Subcutaneous adipose tissue (tissue), 4 donors: ENCODE data around the gene SQOR. TPM values are rescaled to one million over a fixed set of nuclear protein-coding genes. Genes with fewer than 3 reads are reported as not detected.

ENCODE experiments used
- CTCF ChIP-seq: fragments of 450-650 bp; IDR thresholded peaks from one replicate; pipeline ENCODE4 v1.5.1; 2016; ENCODE audit warnings: low read depth, mild to moderate bottlenecking, control low read depth, antibody characterized with exemption, moderate library complexity
- total RNA-seq, 4 donors: library from RNA; depleted of rRNA; stranded (reverse); fragments of >200 nt; gene quantifications; one replicate each; pipeline ENCODE4 v1.1.0, GENCODE V29; 2016

The SQOR gene
- total RNA-seq, result 10 to 100 TPM; 43.7 to 97.2 (median 67.3) TPM

- no peak for TF ChIP-seq CTCF
Observed at GRCh38 chr15:45634432-45635190, at the start of gene SQOR. SQOR (plus strand) TSS chr15:45635029; CDS start chr15:45658924, 23,895 bp downstream.

- no peak for TF ChIP-seq CTCF
Observed at GRCh38 chr15:45585069-45585791, 49.6 kb upstream of the SQOR start.

- no peak for TF ChIP-seq CTCF
Observed at GRCh38 chr15:45586125-45586524, 48.7 kb upstream of the SQOR start.

GRCh38 chr15:45586601-45587094 lies 48.2 kb upstream of the SQOR start:
- no peak for TF ChIP-seq CTCF

GRCh38 chr15:45587095-45587862 lies 47.5 kb upstream of the SQOR start, which contains the start of gene BLOC1S6:
BLOC1S6 (plus strand) TSS chr15:45587379; CDS start chr15:45587444, 65 bp downstream.
- no peak for TF ChIP-seq CTCF

GRCh38 chr15:45587863-45588170 lies 47.0 kb upstream of the SQOR start:
- no peak for TF ChIP-seq CTCF
